ENCODE measurements around the gene SUGP1. TPM values are rescaled to one million over a fixed set of nuclear protein-coding genes. Genes with fewer than 3 reads are reported as not detected.

The SUGP1 gene
- total RNA-seq, 1 donor from 2014 or later, result 41.4 TPM

DNA sequence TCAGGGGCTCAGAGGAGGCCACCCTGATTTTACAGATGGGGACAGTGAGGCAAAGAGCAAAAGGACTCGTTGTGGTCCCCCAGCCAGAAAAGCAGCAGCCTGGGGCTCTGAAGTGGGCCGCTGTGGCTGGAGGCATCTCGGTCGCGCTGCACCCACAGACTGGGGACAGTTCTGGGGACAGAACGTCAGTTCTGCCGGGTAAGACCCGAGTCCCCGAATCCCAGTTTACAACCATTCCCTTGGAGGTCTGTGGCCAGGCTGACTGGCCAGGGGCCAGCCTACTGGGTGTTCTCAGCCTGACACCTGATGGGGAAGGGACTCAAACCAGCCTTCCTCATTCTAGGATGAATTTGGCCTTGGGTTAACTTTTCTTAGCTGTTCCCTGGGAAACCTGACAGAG is 14.1 kb downstream of the SUGP1 start:
- H3K27ac ChIP-seq, result no peak overlapping the region
- no peaks in the 10 kb centered on the region for H3K27me3 ChIP-seq (ENCODE audit: low read depth)
- intact Hi-C loops (cut with DNase I), result no loop called here
- H3K4me1 ChIP-seq, result no peaks in the 10 kb centered on the region
- no peaks in the 10 kb centered on the region for H3K9me3 ChIP-seq
- no peak overlapping the region for H3K4me3 ChIP-seq
- ATAC-seq, result no peak
- TF ChIP-seq, protein P1, sequence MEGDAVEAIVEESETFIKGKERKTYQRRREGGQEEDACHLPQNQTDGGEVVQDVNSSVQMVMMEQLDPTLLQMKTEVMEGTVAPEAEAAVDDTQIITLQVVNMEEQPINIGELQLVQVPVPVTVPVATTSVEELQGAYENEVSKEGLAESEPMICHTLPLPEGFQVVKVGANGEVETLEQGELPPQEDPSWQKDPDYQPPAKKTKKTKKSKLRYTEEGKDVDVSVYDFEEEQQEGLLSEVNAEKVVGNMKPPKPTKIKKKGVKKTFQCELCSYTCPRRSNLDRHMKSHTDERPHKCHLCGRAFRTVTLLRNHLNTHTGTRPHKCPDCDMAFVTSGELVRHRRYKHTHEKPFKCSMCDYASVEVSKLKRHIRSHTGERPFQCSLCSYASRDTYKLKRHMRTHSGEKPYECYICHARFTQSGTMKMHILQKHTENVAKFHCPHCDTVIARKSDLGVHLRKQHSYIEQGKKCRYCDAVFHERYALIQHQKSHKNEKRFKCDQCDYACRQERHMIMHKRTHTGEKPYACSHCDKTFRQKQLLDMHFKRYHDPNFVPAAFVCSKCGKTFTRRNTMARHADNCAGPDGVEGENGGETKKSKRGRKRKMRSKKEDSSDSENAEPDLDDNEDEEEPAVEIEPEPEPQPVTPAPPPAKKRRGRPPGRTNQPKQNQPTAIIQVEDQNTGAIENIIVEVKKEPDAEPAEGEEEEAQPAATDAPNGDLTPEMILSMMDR (IDR thresholded peaks at IDR 0.05), result no peak
- peaks cover 97% of the 10 kb centered on the region for H3K36me3 ChIP-seq
- DNase-seq, result no peak

- intact Hi-C loops (cut with DNase I), result no loop called here
- Histone ChIP-seq H3K27ac (no peak overlapping the region), H3K36me3 (peaks cover 99% of the 10 kb centered on the region), H3K4me3 (no peak overlapping the region), H3K27me3 (ENCODE audit: low read depth) (no peaks in the 10 kb centered on the region), H3K4me1 (no peaks in the 10 kb centered on the region), H3K9me3 (no peaks in the 10 kb centered on the region)
- ATAC-seq (peak in 1 of 2 donors; percentile 12), DNase-seq (no peak)
- TF ChIP-seq, protein P1 (IDR thresholded peaks at IDR 0.05), result no peak
Measured at GRCh38 chr19:19305696-19306095, 14.6 kb downstream of the SUGP1 start.

DNA sequence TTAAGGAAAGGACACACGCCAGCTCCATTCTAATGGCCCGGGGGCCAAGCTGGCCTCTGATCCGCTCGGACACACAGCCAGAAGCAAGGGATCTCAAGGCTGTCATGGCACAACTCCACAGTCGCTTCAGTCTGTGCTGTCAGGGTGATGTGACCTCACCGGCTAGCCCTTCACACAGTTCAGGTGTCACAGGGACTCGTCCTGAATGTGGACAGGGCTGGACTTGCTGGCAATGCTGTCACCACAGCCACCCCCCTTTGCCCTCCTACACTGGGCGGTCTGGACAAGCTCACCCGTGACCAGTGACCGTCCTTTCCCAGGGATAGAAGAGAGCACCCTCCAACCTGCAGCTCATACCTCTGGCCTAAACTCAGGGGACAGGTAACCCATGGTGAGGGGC is 15.2 kb downstream of the SUGP1 start:
- DNase-seq (no peak), ATAC-seq (no peak)
- H3K27me3 ChIP-seq (ENCODE audit: low read depth), result no peaks in the 10 kb centered on the region
- H3K4me1 ChIP-seq, result no peaks in the 10 kb centered on the region
- H3K27ac ChIP-seq, result no peak overlapping the region
- TF ChIP-seq, protein P1 (IDR thresholded peaks at IDR 0.05), result no peak
- no peak overlapping the region for H3K4me3 ChIP-seq
- intact Hi-C loops (cut with DNase I), result no loop called here
- no peaks in the 10 kb centered on the region for H3K9me3 ChIP-seq
- peaks cover 99% of the 10 kb centered on the region for H3K36me3 ChIP-seq

DNA sequence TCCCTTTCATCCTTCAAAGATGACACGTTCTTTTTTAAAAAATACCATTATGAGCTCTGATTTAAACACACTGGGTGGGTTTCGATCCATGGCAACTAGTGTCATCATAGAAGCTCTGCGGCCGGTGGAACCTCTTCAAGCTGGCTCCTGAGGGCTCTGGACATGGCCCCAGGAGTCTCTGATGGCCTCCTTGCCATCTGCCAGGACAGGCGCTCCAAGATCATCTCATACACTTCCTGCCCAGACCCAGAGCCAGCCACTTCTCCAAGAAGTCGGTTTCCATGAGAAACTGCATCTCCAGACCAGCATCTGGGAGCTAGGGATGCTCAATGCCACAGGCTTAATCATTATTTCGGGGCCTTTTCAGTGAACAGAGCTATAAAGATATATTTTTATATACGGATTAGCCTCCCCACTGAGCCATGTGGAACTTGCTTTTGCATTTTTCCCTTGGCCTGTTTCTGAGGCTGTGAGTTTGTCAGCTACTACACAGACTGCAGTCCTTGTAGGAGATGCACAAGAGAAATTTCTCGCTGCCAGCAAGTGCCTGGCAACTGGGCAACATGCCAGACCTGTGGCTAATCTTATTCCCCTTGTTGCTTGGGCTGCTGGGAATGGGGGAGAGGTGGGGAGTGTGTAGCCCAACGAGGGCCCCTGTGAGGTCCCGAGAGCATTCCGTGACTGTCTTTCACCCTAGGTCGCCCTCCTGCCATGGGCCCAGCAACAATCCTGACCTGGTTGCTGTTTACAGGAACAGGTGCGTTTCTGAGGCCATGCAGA is 15.9 kb downstream of the SUGP1 start:
- no peaks in the 10 kb centered on the region for H3K27me3 ChIP-seq (ENCODE audit: low read depth)
- H3K36me3 ChIP-seq, result peaks cover 94% of the 10 kb centered on the region
- no peak overlapping the region for H3K27ac ChIP-seq
- intact Hi-C loops (cut with DNase I), result no loop called here
- no peaks in the 10 kb centered on the region for H3K4me1 ChIP-seq
- TF ChIP-seq, protein P1 (IDR thresholded peaks at IDR 0.05), result no peak
- no peaks in the 10 kb centered on the region for H3K9me3 ChIP-seq
- ATAC-seq (no peak), DNase-seq (no peak)
- no peak overlapping the region for H3K4me3 ChIP-seq

DNA sequence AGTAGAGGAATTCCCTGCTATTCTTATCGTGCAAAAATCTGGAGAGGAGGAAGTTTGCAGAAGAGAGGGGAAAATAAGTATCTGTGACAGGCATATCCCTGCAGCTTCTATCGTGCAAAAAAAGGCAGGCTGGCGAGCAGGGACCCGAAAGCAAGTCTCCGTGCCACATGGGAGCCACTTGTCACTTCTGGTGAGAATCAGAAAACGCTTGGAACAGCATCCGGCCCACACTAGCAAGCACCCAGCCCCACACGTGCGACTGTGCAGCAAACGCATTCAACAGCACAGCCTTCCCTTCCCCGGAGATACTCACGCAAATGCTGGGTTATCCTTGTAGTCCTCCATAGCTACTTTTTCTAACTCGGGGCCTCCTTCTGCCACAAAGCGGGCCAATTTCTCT is 16.9 kb downstream of the SUGP1 start:
- Histone ChIP-seq H3K9me3 (no peaks in the 10 kb centered on the region), H3K4me1 (no peaks in the 10 kb centered on the region), H3K36me3 (peaks cover 85% of the 10 kb centered on the region), H3K27ac (no peak overlapping the region), H3K27me3 (ENCODE audit: low read depth) (no peaks in the 10 kb centered on the region), H3K4me3 (no peak overlapping the region)
- ATAC-seq, result no peak
- intact Hi-C loops (cut with DNase I), result no loop called here
- no peak for DNase-seq
- TF ChIP-seq, protein P1 (IDR thresholded peaks at IDR 0.05), result no peak
